ENCODE results near the gene DST. TPM values are rescaled to one million over a fixed set of nuclear protein-coding genes. Genes with fewer than 3 reads are reported as not detected.

DST gene
- total RNA-seq, 1 experiment from 2014 or later, result 91.9 TPM

DNA sequence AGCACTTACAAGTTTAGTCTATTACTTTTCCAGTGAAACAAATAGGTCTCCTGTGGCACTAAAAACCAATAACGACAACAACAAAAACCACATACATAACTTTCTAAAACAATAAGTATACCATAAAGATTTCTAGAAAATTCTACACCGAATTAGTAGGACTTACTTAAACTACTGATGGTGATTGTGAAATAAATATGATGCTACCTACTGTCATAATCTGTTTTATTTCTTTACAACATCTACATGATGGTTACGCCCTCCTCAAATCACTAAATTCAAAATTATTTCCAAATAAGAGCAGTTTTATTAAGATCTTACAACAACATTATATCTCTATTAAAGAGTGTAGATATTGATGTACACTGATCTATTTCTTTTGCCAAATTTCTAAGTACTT lies 147.0 kb downstream of the DST start:
- no peak overlapping the region for H4K91ac ChIP-seq (ENCODE audit: insufficient read length, low read depth, low read length)
- H4K20me1 ChIP-seq (ENCODE audit: control insufficient read depth, insufficient read depth, insufficient read length), result no peaks in the 10 kb centered on the region
- no peak overlapping the region for H2BK12ac ChIP-seq (ENCODE audit: insufficient read length, low read depth, low read length)
- WGBS (ENCODE audit: extremely low coverage, insufficient read length, low lambda C conversion rate), result 100% methylated on average over 1 of the region's 3 CpGs
- Mint-ChIP-seq H3K27ac (no peak overlapping the region), H3K36me3 (ENCODE audit: insufficient read depth in 1 of 3, low read depth in 3 of 3) (peaks cover 21 to 53% (median 35%) of the 10 kb centered on the region in 3 experiments; a peak in 6 of 7 replicates), H3K27me3 (ENCODE audit: low read depth) (no peaks in the 10 kb centered on the region), H3K4me1 (peaks cover 0 to 3% of the 10 kb centered on the region in 2 experiments; a peak in 1 of 4 replicates), H3K9me3 (no peaks in the 10 kb centered on the region), H3K4me3 (no peak overlapping the region)
- no peak overlapping the region for H3K27ac ChIP-seq (ENCODE audit: insufficient read length, low read depth, low read length)
- H3K18ac ChIP-seq (ENCODE audit: insufficient read length, low read depth, low read length), result no peak overlapping the region
- no peak for DNase-seq
- no peak overlapping the region for H3K14ac ChIP-seq (ENCODE audit: insufficient read depth, low read length)
- no peaks in the 10 kb centered on the region for H3K23me2 ChIP-seq (ENCODE audit: insufficient read length, low read depth, low read length, poor library complexity, severe bottlenecking)
- H2BK20ac ChIP-seq (ENCODE audit: low read depth, low read length, poor library complexity, severe bottlenecking), result no peak overlapping the region
- H3T11ph ChIP-seq (ENCODE audit: low read length), result no peak overlapping the region
- no peaks in the 10 kb centered on the region for H3K27me3 ChIP-seq (ENCODE audit: insufficient read depth, low read length)
- no peaks in the 10 kb centered on the region for H3K79me1 ChIP-seq (ENCODE audit: insufficient read depth, low read depth, low read length, poor library complexity, severe bottlenecking)
- no peaks in the 10 kb centered on the region for H3K9me3 ChIP-seq (ENCODE audit: control insufficient read depth, low read depth, low read length)
- no peak overlapping the region for H2BK5ac ChIP-seq (ENCODE audit: insufficient read length, low read length)
- no peak overlapping the region for H4K5ac ChIP-seq (ENCODE audit: insufficient read length, low read depth, low read length)
- no peak overlapping the region for H2AK5ac ChIP-seq (ENCODE audit: insufficient read length, low read length)
- H2BK15ac ChIP-seq (ENCODE audit: low read depth, low read length), result no peak overlapping the region
- H4K8ac ChIP-seq (replicated peaks; ENCODE audit: insufficient read length, low read depth, low read length), result no peak overlapping the region
- no peaks in the 10 kb centered on the region for H3K79me2 ChIP-seq (ENCODE audit: insufficient read depth, low read length)
- TF ChIP-seq, protein P1, sequence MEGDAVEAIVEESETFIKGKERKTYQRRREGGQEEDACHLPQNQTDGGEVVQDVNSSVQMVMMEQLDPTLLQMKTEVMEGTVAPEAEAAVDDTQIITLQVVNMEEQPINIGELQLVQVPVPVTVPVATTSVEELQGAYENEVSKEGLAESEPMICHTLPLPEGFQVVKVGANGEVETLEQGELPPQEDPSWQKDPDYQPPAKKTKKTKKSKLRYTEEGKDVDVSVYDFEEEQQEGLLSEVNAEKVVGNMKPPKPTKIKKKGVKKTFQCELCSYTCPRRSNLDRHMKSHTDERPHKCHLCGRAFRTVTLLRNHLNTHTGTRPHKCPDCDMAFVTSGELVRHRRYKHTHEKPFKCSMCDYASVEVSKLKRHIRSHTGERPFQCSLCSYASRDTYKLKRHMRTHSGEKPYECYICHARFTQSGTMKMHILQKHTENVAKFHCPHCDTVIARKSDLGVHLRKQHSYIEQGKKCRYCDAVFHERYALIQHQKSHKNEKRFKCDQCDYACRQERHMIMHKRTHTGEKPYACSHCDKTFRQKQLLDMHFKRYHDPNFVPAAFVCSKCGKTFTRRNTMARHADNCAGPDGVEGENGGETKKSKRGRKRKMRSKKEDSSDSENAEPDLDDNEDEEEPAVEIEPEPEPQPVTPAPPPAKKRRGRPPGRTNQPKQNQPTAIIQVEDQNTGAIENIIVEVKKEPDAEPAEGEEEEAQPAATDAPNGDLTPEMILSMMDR (conservative IDR thresholded peaks at IDR 0.05), result no peak
- H3K4me1 ChIP-seq (ENCODE audit: insufficient read depth, low read length), result no peaks in the 10 kb centered on the region
- H3K56ac ChIP-seq (ENCODE audit: insufficient read length, low read depth, low read length), result no peak overlapping the region
- no peak overlapping the region for H3K4me2 ChIP-seq (ENCODE audit: insufficient read depth, insufficient read length, low read length)
- H3K23ac ChIP-seq (ENCODE audit: insufficient read length, low read depth, low read length), result no peak overlapping the region
- no peak overlapping the region for H3K4ac ChIP-seq (ENCODE audit: low read depth, low read length)
- H2BK120ac ChIP-seq (ENCODE audit: low read depth, low read length, poor library complexity, severe bottlenecking), result no peak overlapping the region
- H3K9ac ChIP-seq (ENCODE audit: extremely low read depth, insufficient read length, low read length), result no peak overlapping the region
- H2AFZ ChIP-seq (ENCODE audit: low read length), result no peak overlapping the region
